ENCODE data around the gene PTPRC.

Gene PTPRC

GRCh38 chr1:198765416-198765815 is 126.6 kb downstream of the PTPRC start:
- DNase-seq: no peak

GRCh38 chr1:198771563-198772153 is 132.8 kb downstream of the PTPRC start:
- DNase-seq: no peak

GRCh38 chr1:198772626-198773025 is 133.8 kb downstream of the PTPRC start:
- no peak for DNase-seq

- DNase-seq: no peak
These were observed 134.2 kb downstream of the PTPRC start for GRCh38 chr1:198773030-198773429.

- no peak for DNase-seq
These were observed 134.7 kb downstream of the PTPRC start for GRCh38 chr1:198773523-198773922.

GRCh38 chr1:198774421-198774820 is 135.6 kb downstream of the PTPRC start:
- no peak for DNase-seq

GRCh38 chr1:198775606-198776005 is 136.8 kb downstream of the PTPRC start:
- no peak for DNase-seq

GRCh38 chr1:198776602-198777029 is 137.8 kb downstream of the PTPRC start:
- DNase-seq: no peak

- no peak for DNase-seq
These were observed 139.2 kb downstream of the PTPRC start for GRCh38 chr1:198778049-198778448.

GRCh38 chr1:198780376-198780775 is 141.5 kb downstream of the PTPRC start:
- DNase-seq: no peak

GRCh38 chr1:198788561-198789064 is 149.8 kb downstream of the PTPRC start:
- DNase-seq: no peak

- no peak for DNase-seq
These were observed 154.9 kb downstream of the PTPRC start for GRCh38 chr1:198793714-198794113.

GRCh38 chr1:198794498-198794897 is 155.7 kb downstream of the PTPRC start:
- no peak for DNase-seq

- no peak for DNase-seq
These were observed 158.8 kb downstream of the PTPRC start for GRCh38 chr1:198797656-198798055.

GRCh38 chr1:198798923-198799386 is 160.1 kb downstream of the PTPRC start:
- DNase-seq: no peak

GRCh38 chr1:198805498-198806151 is 166.8 kb downstream of the PTPRC start:
- DNase-seq: no peak

GRCh38 chr1:198806861-198807260 is 168.0 kb downstream of the PTPRC start:
- no peak for DNase-seq

Measured in activated CD8-positive, alpha-beta memory T cell treated with anti-CD3 and anti-CD28 coated beads, Interleukin-2, amount 50 U/mL, for 48 hours (primary cell).